ENCODE measurements around the gene ADGB. TPM values are rescaled to one million over a fixed set of nuclear protein-coding genes. Genes with fewer than 3 reads are reported as not detected.
"Not testable (repeated sequence)": the region's sequence is repeated elsewhere in the genome, so short reads cannot be mapped to it uniquely, and the experiment has no call there.

ADGB gene
- total RNA-seq, 1 experiment from 2014 or later, result not detected

DNA sequence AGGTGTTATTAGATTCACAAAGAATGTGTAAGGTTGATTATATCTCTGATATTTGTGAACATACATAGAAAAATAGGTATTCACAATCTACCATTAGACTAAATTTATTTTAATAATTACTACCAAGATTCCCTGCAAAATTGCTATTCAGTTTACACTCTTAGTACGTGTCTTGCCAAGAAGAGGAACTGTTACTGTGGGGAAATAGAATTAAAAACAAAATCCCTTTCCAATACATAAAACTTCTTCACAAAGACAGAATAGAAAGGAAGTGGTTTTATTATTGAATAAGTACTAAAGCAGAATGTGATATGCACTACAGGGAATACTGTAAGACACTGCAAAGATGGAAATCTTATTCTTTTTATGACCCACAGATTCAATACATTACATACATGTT lies 38.2 kb upstream of the ADGB start:
- TF ChIP-seq, protein P1, sequence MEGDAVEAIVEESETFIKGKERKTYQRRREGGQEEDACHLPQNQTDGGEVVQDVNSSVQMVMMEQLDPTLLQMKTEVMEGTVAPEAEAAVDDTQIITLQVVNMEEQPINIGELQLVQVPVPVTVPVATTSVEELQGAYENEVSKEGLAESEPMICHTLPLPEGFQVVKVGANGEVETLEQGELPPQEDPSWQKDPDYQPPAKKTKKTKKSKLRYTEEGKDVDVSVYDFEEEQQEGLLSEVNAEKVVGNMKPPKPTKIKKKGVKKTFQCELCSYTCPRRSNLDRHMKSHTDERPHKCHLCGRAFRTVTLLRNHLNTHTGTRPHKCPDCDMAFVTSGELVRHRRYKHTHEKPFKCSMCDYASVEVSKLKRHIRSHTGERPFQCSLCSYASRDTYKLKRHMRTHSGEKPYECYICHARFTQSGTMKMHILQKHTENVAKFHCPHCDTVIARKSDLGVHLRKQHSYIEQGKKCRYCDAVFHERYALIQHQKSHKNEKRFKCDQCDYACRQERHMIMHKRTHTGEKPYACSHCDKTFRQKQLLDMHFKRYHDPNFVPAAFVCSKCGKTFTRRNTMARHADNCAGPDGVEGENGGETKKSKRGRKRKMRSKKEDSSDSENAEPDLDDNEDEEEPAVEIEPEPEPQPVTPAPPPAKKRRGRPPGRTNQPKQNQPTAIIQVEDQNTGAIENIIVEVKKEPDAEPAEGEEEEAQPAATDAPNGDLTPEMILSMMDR (IDR thresholded peaks at IDR 0.05; ENCODE audit: unreplicated experiment), result no peak
- CTCF ChIA-PET, result no interaction called here
- no peak for DNase-seq
- Mint-ChIP-seq H3K27ac (ENCODE audit: unreplicated experiment) (no peak overlapping the region), H3K27me3 (ENCODE audit: unreplicated experiment) (no peaks in the 10 kb centered on the region), H3K9me3 (ENCODE audit: low read depth, unreplicated experiment) (no peaks in the 10 kb centered on the region), H3K4me1 (ENCODE audit: low read depth, unreplicated experiment) (no peaks in the 10 kb centered on the region), H3K4me3 (ENCODE audit: low read depth, unreplicated experiment) (no peak overlapping the region), H3K36me3 (ENCODE audit: insufficient read depth, unreplicated experiment) (no peaks in the 10 kb centered on the region)
- no TSS peak for BruUV-seq (replicated peaks)
- intact Hi-C loops (cut with micrococcal nuclease; ENCODE audit: unreplicated experiment), result no loop called here

DNA sequence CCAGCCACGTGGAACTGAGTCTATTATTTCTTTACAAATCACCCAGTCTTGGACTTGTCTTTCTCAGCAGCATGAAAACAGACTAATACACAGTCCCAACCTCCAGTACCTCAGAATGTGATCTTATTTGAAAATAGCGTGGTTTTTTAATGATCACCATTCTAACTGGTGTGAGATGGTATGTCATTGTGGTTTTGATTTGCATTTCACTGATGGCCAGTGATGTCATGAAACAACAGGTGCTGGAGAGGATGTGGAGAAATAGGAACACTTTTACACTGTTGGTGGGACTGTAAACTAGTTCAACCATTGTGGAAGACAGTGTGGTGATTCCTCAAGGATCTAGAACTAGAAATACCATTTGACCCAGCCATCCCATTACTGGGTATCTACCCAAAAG lies 32.1 kb upstream of the ADGB start:
- H3K36me3 Mint-ChIP-seq (ENCODE audit: insufficient read depth, unreplicated experiment); H3K4me3 Mint-ChIP-seq (ENCODE audit: low read depth, unreplicated experiment); H3K9me3 Mint-ChIP-seq (ENCODE audit: low read depth, unreplicated experiment); CTCF ChIA-PET; BruUV-seq (replicated peaks); DNase-seq; intact Hi-C loops (cut with micrococcal nuclease; ENCODE audit: unreplicated experiment); H3K27me3 Mint-ChIP-seq (ENCODE audit: unreplicated experiment); H3K27ac Mint-ChIP-seq (ENCODE audit: unreplicated experiment); H3K4me1 Mint-ChIP-seq (ENCODE audit: low read depth, unreplicated experiment): not testable (repeated sequence)

DNA sequence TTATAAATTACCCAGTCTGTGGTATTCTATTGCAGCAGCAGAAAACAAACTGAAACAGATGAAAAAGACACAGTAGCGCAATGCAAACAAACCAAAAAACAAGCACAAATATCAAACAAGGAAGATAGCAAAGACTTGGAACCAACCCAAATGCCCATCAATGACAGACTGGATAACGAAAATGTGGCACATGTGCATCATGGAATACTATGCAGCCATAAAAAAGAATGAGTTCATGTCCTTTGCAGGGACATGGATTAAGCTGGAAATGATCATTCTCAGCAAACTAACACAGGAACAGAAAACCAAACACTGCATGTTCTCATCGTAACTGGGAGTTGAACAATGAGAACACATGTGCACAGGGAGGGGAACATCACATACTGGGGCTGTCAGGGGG lies 30.2 kb upstream of the ADGB start:
- H3K4me1 Mint-ChIP-seq (ENCODE audit: low read depth, unreplicated experiment); H3K9me3 Mint-ChIP-seq (ENCODE audit: low read depth, unreplicated experiment); BruUV-seq (replicated peaks); CTCF ChIA-PET; DNase-seq; H3K27ac Mint-ChIP-seq (ENCODE audit: unreplicated experiment); H3K36me3 Mint-ChIP-seq (ENCODE audit: insufficient read depth, unreplicated experiment); H3K27me3 Mint-ChIP-seq (ENCODE audit: unreplicated experiment); intact Hi-C loops (cut with micrococcal nuclease; ENCODE audit: unreplicated experiment); H3K4me3 Mint-ChIP-seq (ENCODE audit: low read depth, unreplicated experiment): not testable (repeated sequence)

DNA sequence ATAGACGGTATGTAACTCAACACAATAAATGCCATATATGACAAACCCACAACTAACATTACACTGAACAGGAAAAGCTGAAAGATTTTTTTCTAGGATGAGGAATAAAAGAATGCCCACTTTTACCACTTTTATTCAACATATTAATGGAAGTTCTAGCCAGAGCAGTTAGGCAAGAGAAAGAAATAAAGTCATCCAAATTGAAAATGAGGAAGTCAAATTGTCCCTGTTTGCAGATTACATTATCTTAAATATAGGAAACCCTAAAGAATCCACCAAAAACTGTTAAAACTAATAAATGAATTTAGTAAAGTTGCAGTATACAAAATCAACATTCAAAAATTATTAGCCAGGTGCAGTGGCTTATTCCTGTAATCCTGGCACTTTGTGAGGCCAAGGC lies 24.6 kb upstream of the ADGB start:
- Mint-ChIP-seq H3K9me3 (ENCODE audit: low read depth, unreplicated experiment) (no peaks in the 10 kb centered on the region), H3K4me1 (ENCODE audit: low read depth, unreplicated experiment) (no peaks in the 10 kb centered on the region), H3K36me3 (ENCODE audit: insufficient read depth, unreplicated experiment) (no peaks in the 10 kb centered on the region), H3K27me3 (ENCODE audit: unreplicated experiment) (no peaks in the 10 kb centered on the region), H3K27ac (ENCODE audit: unreplicated experiment) (no peak overlapping the region), H3K4me3 (ENCODE audit: low read depth, unreplicated experiment) (no peak overlapping the region)
- CTCF ChIA-PET, result no interaction called here
- intact Hi-C loops (cut with micrococcal nuclease; ENCODE audit: unreplicated experiment), result no loop called here
- no TSS peak for BruUV-seq (replicated peaks)
- TF ChIP-seq, protein P1 (IDR thresholded peaks at IDR 0.05; ENCODE audit: unreplicated experiment), result no peak
- no peak for DNase-seq

DNA sequence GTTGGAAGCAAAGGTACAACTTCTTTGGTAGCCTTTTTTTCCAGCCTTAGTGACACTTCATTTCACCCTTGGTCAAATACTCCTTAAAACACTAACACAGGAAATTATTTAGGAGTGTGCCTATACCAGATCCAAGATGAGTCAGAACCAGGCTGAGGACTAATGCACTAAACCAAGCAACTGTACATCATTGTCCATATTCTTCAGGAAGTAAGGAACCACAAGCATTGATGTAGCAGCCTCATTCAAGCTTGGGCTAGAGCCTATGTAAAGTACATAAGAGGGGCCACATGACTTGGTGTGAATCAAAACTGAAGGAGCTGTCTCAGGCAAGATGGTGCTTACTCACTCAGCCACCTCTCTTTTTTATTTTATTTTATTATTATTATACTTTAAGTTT lies 20.7 kb upstream of the ADGB start:
- H3K36me3 Mint-ChIP-seq (ENCODE audit: insufficient read depth, unreplicated experiment), result no peaks in the 10 kb centered on the region
- H3K4me1 Mint-ChIP-seq (ENCODE audit: low read depth, unreplicated experiment), result no peaks in the 10 kb centered on the region
- TF ChIP-seq, protein P1 (IDR thresholded peaks at IDR 0.05; ENCODE audit: unreplicated experiment), result no peak
- H3K9me3 Mint-ChIP-seq (ENCODE audit: low read depth, unreplicated experiment), result no peaks in the 10 kb centered on the region
- BruUV-seq (replicated peaks), result no TSS peak
- no peak overlapping the region for H3K27ac Mint-ChIP-seq (ENCODE audit: unreplicated experiment)
- H3K4me3 Mint-ChIP-seq (ENCODE audit: low read depth, unreplicated experiment), result no peak overlapping the region
- intact Hi-C loops (cut with micrococcal nuclease; ENCODE audit: unreplicated experiment), result no loop called here
- DNase-seq, result no peak
- H3K27me3 Mint-ChIP-seq (ENCODE audit: unreplicated experiment), result no peaks in the 10 kb centered on the region
- CTCF ChIA-PET, result no interaction called here

Measured in Calu3 (cell line).